GM21576 (cell line): ENCODE results near the gene PMEL.

Experiments used
- ATAC-seq: cut with Tn5 transposase; IDR thresholded peaks from one replicate; pipeline ENCODE4 v1.9.1; 2021; ENCODE audit warnings: mild to moderate bottlenecking, moderate library complexity; ENCODE audit not compliant: unreplicated experiment

The PMEL gene

GRCh38 chr12:55942577-55943136 lies 23.2 kb downstream of the PMEL start:
- no peak for ATAC-seq

- no peak for ATAC-seq
Observed at GRCh38 chr12:55942055-55942454, 23.8 kb downstream of the PMEL start.

GRCh38 chr12:55940065-55940732 lies 25.6 kb downstream of the PMEL start:
- peak; percentile 96 for ATAC-seq

- no peak for ATAC-seq
Observed at GRCh38 chr12:55938826-55939501, 26.9 kb downstream of the PMEL start.

- ATAC-seq: no peak
Observed at GRCh38 chr12:55937981-55938380, 27.9 kb downstream of the PMEL start.

- ATAC-seq: no peak
Observed at GRCh38 chr12:55935738-55936151, 30.1 kb downstream of the PMEL start.

- ATAC-seq: no peak
Observed at GRCh38 chr12:55934773-55935172, 31.1 kb downstream of the PMEL start.

- no peak for ATAC-seq
Observed at GRCh38 chr12:55933799-55934742, 31.8 kb downstream of the PMEL start.

- ATAC-seq: no peak
Observed at GRCh38 chr12:55933169-55933798, 32.6 kb downstream of the PMEL start.

GRCh38 chr12:55932551-55932910 lies 33.3 kb downstream of the PMEL start:
- no peak for ATAC-seq

GRCh38 chr12:55931780-55932550 lies 33.9 kb downstream of the PMEL start:
- no peak for ATAC-seq

GRCh38 chr12:55931317-55931779 lies 34.5 kb downstream of the PMEL start:
- ATAC-seq: no peak

GRCh38 chr12:55930771-55931316 lies 35.0 kb downstream of the PMEL start, which contains the start of gene DGKA:
Gene DGKA (plus strand): TSS chr12:55931162. CDS start chr12:55936504, 5,342 bp downstream.
- ATAC-seq: peak; percentile 19

GRCh38 chr12:55929306-55929791 lies 36.5 kb downstream of the PMEL start:
- peak; percentile 36 for ATAC-seq

- ATAC-seq: peak; percentile 39
Observed at GRCh38 chr12:55927588-55928502, 38.0 kb downstream of the PMEL start, which contains the start of gene PYM1. Gene PYM1 (minus strand): TSS chr12:55927894. CDS start chr12:55927761, 133 bp downstream.

- ATAC-seq: peak; percentile 38
Observed at GRCh38 chr12:55926738-55927587, 38.9 kb downstream of the PMEL start.
